ENCODE data around the gene ADCY1.

ADCY1 gene

GRCh38 chr7:45592230-45592991 is 18.2 kb downstream of the ADCY1 start:
- DNase-seq (ENCODE audit: low read depth in 1 of 2, low spot score in 1 of 2): no peak

- DNase-seq (ENCODE audit: low read depth in 1 of 2, low spot score in 1 of 2): no peak
Measured at GRCh38 chr7:45593121-45593541, 19.0 kb downstream of the ADCY1 start.

- DNase-seq (ENCODE audit: low read depth in 1 of 2, low spot score in 1 of 2): no peak
Measured at GRCh38 chr7:45593877-45594276, 19.7 kb downstream of the ADCY1 start.

DNA sequence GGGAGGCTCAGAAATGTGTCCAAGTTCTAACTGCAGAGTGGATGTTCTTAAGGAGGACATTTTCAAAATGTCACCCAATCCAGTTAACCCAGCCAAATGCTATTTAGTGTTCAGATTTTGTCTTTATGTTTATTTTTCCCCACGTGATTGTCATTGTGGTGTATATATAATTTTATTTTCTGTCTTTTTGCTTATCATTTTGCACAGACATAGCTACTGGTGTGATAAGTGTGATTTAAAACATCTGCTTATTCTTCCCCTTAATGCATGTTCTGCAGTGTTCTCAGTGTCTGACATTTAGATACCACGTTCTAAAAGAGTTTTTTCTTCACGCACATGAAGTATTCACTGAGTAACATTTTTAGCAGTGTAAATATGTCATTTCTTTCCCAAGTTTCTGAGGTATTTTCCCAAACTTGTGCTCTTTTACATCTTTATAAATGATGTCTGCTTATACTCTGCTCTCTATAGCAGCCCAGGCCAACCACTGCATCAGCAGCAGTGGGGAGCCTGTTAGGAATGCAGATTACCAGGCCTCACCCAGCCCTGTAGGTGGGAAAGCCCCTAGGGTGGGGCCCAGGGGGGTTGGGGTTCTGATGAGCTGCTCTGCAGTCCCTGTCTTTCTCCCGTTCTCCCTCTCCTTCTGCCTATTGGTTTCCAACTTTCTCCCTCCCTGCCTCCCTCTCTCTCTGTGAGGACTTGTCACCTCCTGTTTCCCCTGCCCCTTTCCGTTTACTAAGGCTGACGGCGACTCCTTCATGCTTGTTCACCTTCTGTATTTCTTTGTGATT is 20.8 kb downstream of the ADCY1 start:
- DNase-seq (ENCODE audit: low read depth in 1 of 2, low spot score in 1 of 2): no peak

- DNase-seq (ENCODE audit: low read depth in 1 of 2, low spot score in 1 of 2): no peak
Measured at GRCh38 chr7:45595809-45596664, 21.9 kb downstream of the ADCY1 start.

DNA sequence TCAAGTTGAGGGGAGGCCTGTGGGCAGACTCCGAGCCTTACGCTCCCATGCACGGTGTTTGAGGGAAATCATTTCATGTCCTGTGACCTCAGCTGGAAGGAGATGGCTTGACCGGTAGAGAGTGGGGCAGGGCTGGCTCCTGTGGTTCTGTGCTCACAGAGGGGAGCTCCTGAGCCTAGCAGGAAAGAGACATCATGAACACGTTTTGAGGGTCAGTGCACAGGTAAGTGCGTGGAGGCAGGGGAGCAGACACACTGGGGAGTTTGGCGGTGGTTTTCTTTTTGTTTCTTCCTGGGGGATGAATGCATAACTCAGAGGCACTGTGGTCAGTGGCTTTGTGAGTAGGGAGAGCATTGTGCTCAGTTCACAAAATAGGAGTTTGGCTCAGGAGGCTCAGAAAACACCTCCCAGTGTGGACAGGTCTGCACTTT is 22.5 kb downstream of the ADCY1 start:
- no peak for DNase-seq (ENCODE audit: low read depth in 1 of 2, low spot score in 1 of 2)

- DNase-seq (ENCODE audit: low read depth in 1 of 2, low spot score in 1 of 2): no peak
Measured at GRCh38 chr7:45597286-45597984, 23.3 kb downstream of the ADCY1 start.

- no peak for DNase-seq (ENCODE audit: low read depth in 1 of 2, low spot score in 1 of 2)
Measured at GRCh38 chr7:45598886-45599520, 24.8 kb downstream of the ADCY1 start.

- no peak for DNase-seq (ENCODE audit: low read depth in 1 of 2, low spot score in 1 of 2)
Measured at GRCh38 chr7:45599851-45600706, 25.9 kb downstream of the ADCY1 start.

- DNase-seq (ENCODE audit: low read depth in 1 of 2, low spot score in 1 of 2): no peak
Measured at GRCh38 chr7:45601094-45601493, 26.9 kb downstream of the ADCY1 start.

DNA sequence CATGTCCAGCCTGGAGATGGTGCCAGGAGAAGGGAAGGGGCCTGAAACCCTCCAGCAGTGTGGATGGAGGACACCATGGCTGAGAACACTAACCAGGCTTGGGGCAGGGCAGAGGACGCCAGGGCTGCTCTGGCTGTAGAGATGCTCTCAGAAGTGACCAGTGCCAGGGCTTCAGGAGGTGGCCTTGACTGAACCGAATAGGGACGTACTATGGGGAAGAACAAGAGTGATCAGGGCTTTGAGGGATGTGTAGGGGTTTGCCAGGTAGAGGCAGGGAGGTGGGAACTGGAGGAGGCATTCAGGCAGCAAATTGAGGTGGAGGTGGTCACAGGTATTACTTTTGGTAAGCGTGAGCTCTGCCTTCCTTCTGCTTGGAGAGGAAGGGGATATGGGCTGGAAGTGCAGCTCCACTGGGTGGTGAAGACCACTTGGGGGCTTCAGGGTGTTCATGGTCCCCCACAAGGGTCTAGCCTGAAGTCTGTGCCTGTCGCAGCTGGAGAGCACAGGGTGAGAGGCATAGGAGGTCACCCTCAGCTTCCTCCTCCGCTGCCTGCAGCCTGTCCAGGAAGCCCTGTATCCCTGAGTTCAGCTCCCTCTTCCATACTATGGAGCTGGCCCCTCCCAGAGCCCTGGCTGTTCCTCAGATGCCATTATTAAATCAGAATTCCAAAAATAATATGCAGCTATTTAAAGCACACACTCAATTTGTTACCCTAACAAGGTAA is 27.8 kb downstream of the ADCY1 start:
- DNase-seq (ENCODE audit: low read depth in 1 of 2, low spot score in 1 of 2): no peak

DNA sequence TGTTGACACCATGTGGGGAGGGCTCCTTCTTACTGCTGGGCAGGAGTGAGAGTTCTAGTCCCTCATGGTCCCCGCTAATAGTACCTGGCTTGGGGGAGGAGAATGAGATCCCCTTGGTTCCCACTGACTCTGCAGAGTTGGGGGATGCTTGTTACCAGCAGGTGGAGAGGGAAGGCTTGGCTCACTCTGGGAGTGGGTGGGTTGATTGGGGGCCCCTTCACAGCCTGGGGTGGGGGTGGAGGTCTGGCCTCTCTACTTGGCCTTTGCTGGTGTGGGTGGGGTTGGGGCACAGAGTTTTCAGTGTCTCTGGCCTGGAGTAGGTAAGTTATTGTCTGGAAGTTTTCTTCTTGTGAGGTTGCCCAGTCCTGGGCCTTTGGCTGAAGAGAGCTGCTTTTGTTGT is 31.9 kb downstream of the ADCY1 start:
- no peak for DNase-seq (ENCODE audit: low read depth in 1 of 2, low spot score in 1 of 2)

GRCh38 chr7:45606931-45607330 is 32.8 kb downstream of the ADCY1 start:
- no peak for DNase-seq (ENCODE audit: low read depth in 1 of 2, low spot score in 1 of 2)

- no peak for DNase-seq (ENCODE audit: low read depth in 1 of 2, low spot score in 1 of 2)
Measured at GRCh38 chr7:45609180-45609579, 35.0 kb downstream of the ADCY1 start.

GRCh38 chr7:45610019-45610418 is 35.9 kb downstream of the ADCY1 start:
- no peak for DNase-seq (ENCODE audit: low read depth in 1 of 2, low spot score in 1 of 2)

DNA sequence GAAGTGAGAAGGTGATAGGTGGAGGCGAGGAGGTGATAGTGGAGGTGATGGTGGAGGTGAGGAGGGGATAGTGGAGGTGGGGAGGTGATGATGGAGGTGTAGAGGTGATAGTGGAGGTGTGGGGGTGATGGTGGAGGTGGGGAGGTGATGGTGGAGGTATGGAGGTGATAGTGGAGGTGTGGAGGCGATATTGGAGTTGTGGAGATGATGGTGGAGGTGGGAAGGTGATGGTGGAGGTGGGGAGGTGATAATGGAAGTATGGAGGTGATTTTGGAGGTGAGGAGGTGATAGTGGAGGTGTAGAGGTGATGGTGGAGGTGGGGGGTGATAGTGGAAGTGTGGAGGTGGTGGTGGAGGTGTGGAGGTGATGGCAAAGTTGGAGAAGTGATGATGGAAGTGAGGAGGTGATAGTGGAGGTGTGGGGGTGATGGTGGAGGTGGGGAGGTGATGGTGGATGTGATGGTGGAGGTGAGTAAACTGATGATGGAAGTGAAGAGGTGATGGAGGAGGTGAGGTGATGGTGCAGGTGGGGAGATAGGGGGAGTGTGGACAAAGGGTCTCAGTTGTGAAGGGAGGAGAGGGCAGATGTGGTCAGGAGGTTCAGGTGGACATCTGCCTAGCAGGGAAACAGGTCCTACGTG is 36.6 kb downstream of the ADCY1 start:
- DNase-seq (ENCODE audit: low read depth in 1 of 2, low spot score in 1 of 2): no peak

GRCh38 chr7:45617166-45617565 is 43.0 kb downstream of the ADCY1 start:
- no peak for DNase-seq (ENCODE audit: low read depth in 1 of 2, low spot score in 1 of 2)

DNA sequence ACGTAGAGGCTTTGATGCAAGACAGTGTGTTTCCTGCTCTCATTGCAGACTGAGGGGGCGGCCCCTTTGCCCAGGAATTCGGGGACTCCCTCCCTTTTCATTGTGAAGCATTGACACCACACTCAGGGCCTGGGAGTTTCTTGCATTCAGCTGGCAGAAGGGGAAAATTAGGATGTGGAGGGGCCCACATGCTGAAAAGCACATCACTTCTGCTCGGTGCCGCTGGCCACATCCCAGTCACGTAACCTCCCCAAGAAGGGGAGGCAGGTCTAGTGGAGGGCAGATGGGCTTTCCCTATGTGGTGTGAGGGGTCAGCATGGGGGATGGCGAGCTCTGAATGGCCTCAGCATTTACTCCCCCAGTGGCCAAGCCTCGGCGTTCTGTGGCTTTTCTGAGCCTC is 47.9 kb downstream of the ADCY1 start:
- no peak for DNase-seq (ENCODE audit: low read depth in 1 of 2, low spot score in 1 of 2)
